ENCODE data around the gene MYO16. TPM values are rescaled to one million over a fixed set of nuclear protein-coding genes. Genes with fewer than 3 reads are reported as not detected.
"Not testable (repeated sequence)": the region's sequence is repeated elsewhere in the genome, so short reads cannot be mapped to it uniquely, and the experiment has no call there.

MYO16 gene
- total and polyA plus RNA-seq, 4 donors = 0.48 TPM; not detected in 3

DNA sequence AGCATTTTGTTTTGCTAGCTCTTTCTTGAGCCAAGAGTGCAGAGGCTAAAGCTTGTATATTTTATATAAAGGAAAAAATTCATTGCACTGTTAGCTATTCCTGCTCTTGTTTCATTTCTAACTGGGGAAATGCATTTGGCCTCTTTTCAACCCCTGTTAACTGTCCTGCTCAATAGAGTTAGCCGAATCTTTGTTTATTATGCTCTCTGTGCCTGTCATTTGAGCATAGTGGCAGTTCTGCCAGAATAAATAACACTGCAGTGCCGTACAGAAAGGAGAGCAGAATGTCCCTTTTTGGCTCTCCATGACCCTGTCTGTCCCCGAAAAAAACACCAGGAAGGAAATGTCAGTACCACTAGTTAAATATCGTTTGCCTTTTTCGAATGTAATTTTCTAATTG, 350.8 kb downstream of the MYO16 start:
- no peaks in the 10 kb centered on the region for H3K9me3 ChIP-seq (ENCODE audit: control insufficient read depth, low read length)
- H3K27me3 ChIP-seq (ENCODE audit: control insufficient read depth in 1 of 2, insufficient read depth in 2 of 2, low read length in 1 of 2) = no peaks in the 10 kb centered on the region
- intact Hi-C loops (cut with DNase I) = no loop called here
- no peak overlapping the region for H3K27ac ChIP-seq (ENCODE audit: low read depth in 1 of 2, low read length in 2 of 2)
- H3K4me1 ChIP-seq (ENCODE audit: control insufficient read depth in 1 of 2, insufficient read depth in 2 of 2, low read length in 2 of 2) = no peaks in the 10 kb centered on the region
- H3K4me3 ChIP-seq (ENCODE audit: low read length in 2 of 2) = no peak overlapping the region
- WGBS, 2 donors = 3 to 4% methylated on average over 5 of the region's 5 CpGs
- H3K36me3 ChIP-seq (ENCODE audit: control insufficient read depth in 1 of 2, insufficient read depth in 2 of 2, low read length in 1 of 2) = no peaks in the 10 kb centered on the region
- no peak for ATAC-seq (ENCODE audit: low FRiP score)
- DNase-seq = no peak

GRCh38 chr13:108981407-108981806, 352.0 kb downstream of the MYO16 start:
- H3K36me3 ChIP-seq (ENCODE audit: control insufficient read depth in 1 of 2, insufficient read depth in 2 of 2, low read length in 1 of 2) = no peaks in the 10 kb centered on the region
- no peaks in the 10 kb centered on the region for H3K27me3 ChIP-seq (ENCODE audit: control insufficient read depth in 1 of 2, insufficient read depth in 2 of 2, low read length in 1 of 2)
- no peak overlapping the region for H3K27ac ChIP-seq (ENCODE audit: low read depth in 1 of 2, low read length in 2 of 2)
- H3K9me3 ChIP-seq (ENCODE audit: control insufficient read depth, low read length) = no peaks in the 10 kb centered on the region
- ATAC-seq (ENCODE audit: low FRiP score) (no peak), DNase-seq (no peak)
- H3K4me1 ChIP-seq (ENCODE audit: control insufficient read depth in 1 of 2, insufficient read depth in 2 of 2, low read length in 2 of 2) = no peaks in the 10 kb centered on the region
- intact Hi-C loops (cut with DNase I) = no loop called here
- 85 to 91% methylated on average over 7 of the region's 7 CpGs for WGBS, 2 donors
- H3K4me3 ChIP-seq (ENCODE audit: low read length in 2 of 2) = no peak overlapping the region

- Histone ChIP-seq H3K9me3 (ENCODE audit: control insufficient read depth, low read length) (no peaks in the 10 kb centered on the region), H3K27ac (ENCODE audit: low read depth in 1 of 2, low read length in 2 of 2) (no peak overlapping the region), H3K27me3 (ENCODE audit: control insufficient read depth in 1 of 2, insufficient read depth in 2 of 2, low read length in 1 of 2) (no peaks in the 10 kb centered on the region), H3K4me1 (ENCODE audit: control insufficient read depth in 1 of 2, insufficient read depth in 2 of 2, low read length in 2 of 2) (no peaks in the 10 kb centered on the region), H3K36me3 (ENCODE audit: control insufficient read depth in 1 of 2, insufficient read depth in 2 of 2, low read length in 1 of 2) (no peaks in the 10 kb centered on the region), H3K4me3 (ENCODE audit: low read length in 2 of 2) (no peak overlapping the region)
- no peak for ATAC-seq (ENCODE audit: low FRiP score)
- 89 to 95% methylated on average over 6 of the region's 6 CpGs for WGBS, 2 donors
- intact Hi-C loops (cut with DNase I) = no loop called here
- DNase-seq = no peak
These were observed 353.9 kb downstream of the MYO16 start for GRCh38 chr13:108983273-108983672.

- intact Hi-C loops (cut with DNase I) = no loop called here
These were observed 355.0 kb downstream of the MYO16 start for GRCh38 chr13:108984251-108984920.

GRCh38 chr13:108985166-108985565, 355.8 kb downstream of the MYO16 start:
- no peak for DNase-seq

More at GRCh38 chr13:108984251-108984920, 355.0 kb downstream of the MYO16 start:
- no peaks in the 10 kb centered on the region for H3K4me1 ChIP-seq (ENCODE audit: control insufficient read depth in 1 of 2, insufficient read depth in 2 of 2, low read length in 2 of 2)
- DNase-seq (no peak), ATAC-seq (ENCODE audit: low FRiP score) (no peak)
- H3K27ac ChIP-seq (ENCODE audit: low read depth in 1 of 2, low read length in 2 of 2) = no peak overlapping the region
- no peaks in the 10 kb centered on the region for H3K9me3 ChIP-seq (ENCODE audit: control insufficient read depth, low read length)
- no peaks in the 10 kb centered on the region for H3K27me3 ChIP-seq (ENCODE audit: control insufficient read depth in 1 of 2, insufficient read depth in 2 of 2, low read length in 1 of 2)
- no peaks in the 10 kb centered on the region for H3K36me3 ChIP-seq (ENCODE audit: control insufficient read depth in 1 of 2, insufficient read depth in 2 of 2, low read length in 1 of 2)
- WGBS, 2 donors = 94% methylated on average over 7 of the region's 7 CpGs
- no peak overlapping the region for H3K4me3 ChIP-seq (ENCODE audit: low read length in 2 of 2)

GRCh38 chr13:108987517-108987916, 358.1 kb downstream of the MYO16 start:
- no peak overlapping the region for H3K27ac ChIP-seq (ENCODE audit: low read depth in 1 of 2, low read length in 2 of 2)
- intact Hi-C loops (cut with DNase I) = no loop called here
- no peaks in the 10 kb centered on the region for H3K36me3 ChIP-seq (ENCODE audit: control insufficient read depth in 1 of 2, insufficient read depth in 2 of 2, low read length in 1 of 2)
- H3K27me3 ChIP-seq (ENCODE audit: control insufficient read depth in 1 of 2, insufficient read depth in 2 of 2, low read length in 1 of 2) = no peaks in the 10 kb centered on the region
- ATAC-seq (ENCODE audit: low FRiP score) (no peak), DNase-seq (peak in 1 of 2 donors; percentile 48)
- H3K4me1 ChIP-seq (ENCODE audit: control insufficient read depth in 1 of 2, insufficient read depth in 2 of 2, low read length in 2 of 2) = no peaks in the 10 kb centered on the region
- H3K4me3 ChIP-seq (ENCODE audit: low read length in 2 of 2) = no peak overlapping the region
- H3K9me3 ChIP-seq (ENCODE audit: control insufficient read depth, low read length) = no peaks in the 10 kb centered on the region
- 4 to 8% methylated on average over 4 of the region's 4 CpGs for WGBS, 2 donors

More at GRCh38 chr13:108985166-108985565, 355.8 kb downstream of the MYO16 start:
- ATAC-seq (ENCODE audit: low FRiP score) = no peak
- Histone ChIP-seq H3K4me1 (ENCODE audit: control insufficient read depth in 1 of 2, insufficient read depth in 2 of 2, low read length in 2 of 2) (no peaks in the 10 kb centered on the region), H3K36me3 (ENCODE audit: control insufficient read depth in 1 of 2, insufficient read depth in 2 of 2, low read length in 1 of 2) (no peaks in the 10 kb centered on the region), H3K27ac (ENCODE audit: low read depth in 1 of 2, low read length in 2 of 2) (no peak overlapping the region), H3K4me3 (ENCODE audit: low read length in 2 of 2) (no peak overlapping the region), H3K27me3 (ENCODE audit: control insufficient read depth in 1 of 2, insufficient read depth in 2 of 2, low read length in 1 of 2) (no peaks in the 10 kb centered on the region), H3K9me3 (ENCODE audit: control insufficient read depth, low read length) (no peaks in the 10 kb centered on the region)
- WGBS, 2 donors = 88 to 91% methylated on average over 10 of the region's 10 CpGs
- intact Hi-C loops (cut with DNase I) = no loop called here

DNA sequence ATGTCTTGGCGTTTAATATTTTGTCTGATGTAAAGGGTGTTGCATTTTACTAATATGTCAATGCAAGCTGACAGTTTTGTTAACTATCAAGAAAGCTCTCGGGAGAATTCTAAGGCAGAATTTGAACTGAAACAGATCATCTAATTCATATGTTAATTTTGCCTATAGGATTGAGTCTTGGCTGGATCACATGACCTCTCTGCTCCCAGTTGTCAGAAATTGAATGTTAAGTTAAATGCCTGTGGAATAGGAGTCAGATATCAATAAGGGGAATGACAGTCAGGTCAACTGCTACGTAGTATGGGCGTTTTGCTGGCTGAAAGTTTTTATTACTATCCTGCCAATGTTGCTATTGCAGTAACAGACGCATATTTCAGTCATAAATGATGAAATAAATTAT, 358.5 kb downstream of the MYO16 start:
- Histone ChIP-seq H3K4me1 (ENCODE audit: control insufficient read depth in 1 of 2, insufficient read depth in 2 of 2, low read length in 2 of 2) (no peaks in the 10 kb centered on the region), H3K36me3 (ENCODE audit: control insufficient read depth in 1 of 2, insufficient read depth in 2 of 2, low read length in 1 of 2) (no peaks in the 10 kb centered on the region), H3K27me3 (ENCODE audit: control insufficient read depth in 1 of 2, insufficient read depth in 2 of 2, low read length in 1 of 2) (no peaks in the 10 kb centered on the region), H3K27ac (ENCODE audit: low read depth in 1 of 2, low read length in 2 of 2) (no peak overlapping the region), H3K4me3 (ENCODE audit: low read length in 2 of 2) (no peak overlapping the region), H3K9me3 (ENCODE audit: control insufficient read depth, low read length) (no peaks in the 10 kb centered on the region)
- intact Hi-C loops (cut with DNase I) = no loop called here
- 69 to 76% methylated on average over 5 of the region's 5 CpGs for WGBS, 2 donors
- ATAC-seq (ENCODE audit: low FRiP score) = no peak
- DNase-seq = no peak

DNA sequence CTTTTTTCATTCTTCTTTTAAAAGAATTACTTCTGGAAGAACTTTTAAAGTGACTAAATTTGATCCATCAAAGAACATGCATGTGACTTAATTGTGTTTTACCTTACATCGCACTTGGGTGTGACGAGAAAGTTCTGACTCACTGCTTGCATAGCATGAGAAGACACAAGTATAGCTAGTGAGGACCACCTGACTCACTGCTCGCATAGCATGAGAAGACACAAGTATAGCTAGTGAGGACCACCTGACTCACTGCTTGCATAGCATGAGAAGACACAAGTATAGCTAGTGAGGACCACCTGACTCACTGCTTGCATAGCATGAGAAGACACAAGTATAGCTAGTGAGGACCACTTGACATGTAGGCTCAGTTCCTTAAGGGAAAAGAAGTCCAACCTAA, 362.0 kb downstream of the MYO16 start:
- H3K36me3 ChIP-seq (ENCODE audit: control insufficient read depth in 1 of 2, insufficient read depth in 2 of 2, low read length in 1 of 2); H3K4me3 ChIP-seq (ENCODE audit: low read length in 2 of 2); H3K4me1 ChIP-seq (ENCODE audit: control insufficient read depth in 1 of 2, insufficient read depth in 2 of 2, low read length in 2 of 2); DNase-seq; intact Hi-C loops (cut with DNase I); H3K27me3 ChIP-seq (ENCODE audit: control insufficient read depth in 1 of 2, insufficient read depth in 2 of 2, low read length in 1 of 2); H3K27ac ChIP-seq (ENCODE audit: low read depth in 1 of 2, low read length in 2 of 2); ATAC-seq (ENCODE audit: low FRiP score); H3K9me3 ChIP-seq (ENCODE audit: control insufficient read depth, low read length): not testable (repeated sequence)
- WGBS, 2 donors = 77 to 80% methylated on average over 3 of the region's 3 CpGs

- no peaks in the 10 kb centered on the region for H3K36me3 ChIP-seq (ENCODE audit: control insufficient read depth in 1 of 2, insufficient read depth in 2 of 2, low read length in 1 of 2)
- WGBS, 2 donors = 69 to 78% methylated on average over 5 of the region's 5 CpGs
- H3K4me3 ChIP-seq (ENCODE audit: low read length in 2 of 2) = no peak overlapping the region
- H3K27me3 ChIP-seq (ENCODE audit: control insufficient read depth in 1 of 2, insufficient read depth in 2 of 2, low read length in 1 of 2) = no peaks in the 10 kb centered on the region
- intact Hi-C loops (cut with DNase I) = no loop called here
- ATAC-seq (ENCODE audit: low FRiP score) (no peak), DNase-seq (no peak)
- H3K9me3 ChIP-seq (ENCODE audit: control insufficient read depth, low read length) = no peaks in the 10 kb centered on the region
- H3K4me1 ChIP-seq (ENCODE audit: control insufficient read depth in 1 of 2, insufficient read depth in 2 of 2, low read length in 2 of 2) = no peaks in the 10 kb centered on the region
- no peak overlapping the region for H3K27ac ChIP-seq (ENCODE audit: low read depth in 1 of 2, low read length in 2 of 2)
These were observed 363.9 kb downstream of the MYO16 start for GRCh38 chr13:108993346-108993745.

Measured in aorta (tissue), 5 donors.